22Rv1 (cell line): ENCODE results near the gene NR5A1.
A peak's percentile ranks its signal among the peaks of the same experiment; 100 is the strongest.

Experiments used
- H3K27ac ChIP-seq: fragments of 450-650 bp; 2 replicates; pipeline ENCODE4 v1.5.1; 2017
- CTCF ChIP-seq: fragments of 450-650 bp; IDR thresholded peaks from 2 replicates; pipeline ENCODE4 v1.5.1; 2017; ENCODE audit warnings: mild to moderate bottlenecking
- ZFX ChIP-seq: fragments of 450-650 bp; IDR thresholded peaks from 2 replicates; pipeline ENCODE4 v1.6.1; 2017; ENCODE audit warnings: antibody characterized with exemption, borderline replicate concordance

NR5A1 gene

GRCh38 chr9:124506931-124507879 lies at the start of gene NR5A1:
Gene NR5A1, minus strand, starts transcription at chr9:124507399. Its CDS starts 4,004 bp downstream, at chr9:124503395.
- H3K27ac ChIP-seq = no peak within 1 kb of the TSS
- TF ChIP-seq CTCF (no peak), ZFX (no peak)

- no peak for TF ChIP-seq ZFX
- TF ChIP-seq CTCF = no peak
- H3K27ac ChIP-seq = no peak overlapping the region
Measured at GRCh38 chr9:124555043-124555442, 47.8 kb upstream of the NR5A1 start.

- TF ChIP-seq CTCF (no peak), ZFX (no peak)
- H3K27ac ChIP-seq = no peak overlapping the region
Measured at GRCh38 chr9:124553738-124554137, 46.5 kb upstream of the NR5A1 start.

- no peak for TF ChIP-seq ZFX
- no peak for TF ChIP-seq CTCF
Measured at GRCh38 chr9:124552273-124552605, 45.0 kb upstream of the NR5A1 start.

GRCh38 chr9:124551472-124552272 lies 44.5 kb upstream of the NR5A1 start:
- no peak for TF ChIP-seq ZFX
- peak; percentile 87 for TF ChIP-seq CTCF
- no peak overlapping the region for H3K27ac ChIP-seq

More at GRCh38 chr9:124552273-124552605, 45.0 kb upstream of the NR5A1 start:
- H3K27ac ChIP-seq = no peak overlapping the region

- H3K27ac ChIP-seq = no peak overlapping the region
- TF ChIP-seq ZFX (no peak), CTCF (no peak)
Measured at GRCh38 chr9:124550072-124550471, 42.9 kb upstream of the NR5A1 start.
